DOHH2 (cell line): ENCODE results near the gene IFITM1.

ENCODE experiments used
- H3F3A ChIP-seq: fragments of 200-600 bp; sonication (generic), shearing (Covaris generic); 2 replicates; pipeline ENCODE4 v1.6.0; 2016; ENCODE audit warnings: antibody characterized with exemption, mild to moderate bottlenecking; ENCODE audit not compliant: control insufficient read depth, insufficient read depth
- H3K27ac ChIP-seq: fragments of 200-600 bp; sonication (generic); 2 replicates; pipeline ENCODE4 v1.5.1; 2014; ENCODE audit warnings: low read depth, mild to moderate bottlenecking, low read length, moderate library complexity
- H3K27me3 ChIP-seq: fragments of 200-600 bp; sonication (generic); 2 replicates; pipeline ENCODE4 v1.6.1; 2014; ENCODE audit warnings: mild to moderate bottlenecking, low read length, mixed read lengths; ENCODE audit not compliant: control insufficient read depth
- H3K36me3 ChIP-seq: fragments of 200-600 bp; sonication (generic); 2 replicates; pipeline ENCODE4 v1.6.1; 2014; ENCODE audit warnings: mild to moderate bottlenecking, low read length, moderate library complexity, mixed read lengths; ENCODE audit not compliant: control insufficient read depth
- H3K4me1 ChIP-seq: fragments of 200-600 bp; sonication (generic); 2 replicates; pipeline ENCODE4 v1.6.1; 2014; ENCODE audit warnings: mild to moderate bottlenecking, low read length, mixed read lengths; ENCODE audit not compliant: control insufficient read depth
- H3K4me2 ChIP-seq: fragments of 200-600 bp; sonication (generic); 2 replicates; pipeline ENCODE4 v1.6.0; 2014; ENCODE audit warnings: mild to moderate bottlenecking, low read length, moderate library complexity
- H3K4me3 ChIP-seq: fragments of 200-600 bp; sonication (generic); 2 replicates; pipeline ENCODE4 v1.5.1; 2014; ENCODE audit warnings: mild to moderate bottlenecking, low read length, mixed read lengths
- H3K79me2 ChIP-seq: fragments of 200-600 bp; sonication (generic); 2 replicates; pipeline ENCODE4 v1.6.1; 2014; ENCODE audit warnings: mild to moderate bottlenecking, low read length, mixed read lengths; ENCODE audit not compliant: control insufficient read depth
- H3K9me2 ChIP-seq: fragments of 200-600 bp; sonication (generic); replicated peaks from 2 replicates; pipeline ENCODE4 v1.6.1; 2014; ENCODE audit warnings: mild to moderate bottlenecking, low read length, mixed read lengths; ENCODE audit not compliant: control insufficient read depth
- H3K9me3 ChIP-seq: fragments of 200-600 bp; sonication (generic); 2 replicates; pipeline ENCODE4 v1.6.1; 2014; ENCODE audit warnings: antibody characterized with exemption, low read length, mixed read lengths; ENCODE audit not compliant: control insufficient read depth, insufficient read depth
- H4K20me1 ChIP-seq: fragments of 200-600 bp; sonication (generic); 2 replicates; pipeline ENCODE4 v1.6.0; 2014; ENCODE audit warnings: low read depth, mild to moderate bottlenecking, antibody characterized with exemption, low read length, moderate library complexity; ENCODE audit not compliant: control insufficient read depth, insufficient read depth
- CTCF ChIP-seq: fragments of 200-600 bp; sonication (generic); IDR thresholded peaks from one replicate; pipeline ENCODE4 v1.5.1; 2014; ENCODE audit warnings: antibody characterized with exemption, mild to moderate bottlenecking, low read depth, low read length; ENCODE audit not compliant: poor library complexity, severe bottlenecking
- EZH2phosphoT487 ChIP-seq: fragments of 200-600 bp; sonication (generic); IDR thresholded peaks from 2 replicates; pipeline ENCODE4 v1.6.1; 2017; ENCODE audit warnings: borderline replicate concordance, mild to moderate bottlenecking, antibody characterized with exemption, low read length, moderate library complexity, mixed read lengths

Gene IFITM1

DNA sequence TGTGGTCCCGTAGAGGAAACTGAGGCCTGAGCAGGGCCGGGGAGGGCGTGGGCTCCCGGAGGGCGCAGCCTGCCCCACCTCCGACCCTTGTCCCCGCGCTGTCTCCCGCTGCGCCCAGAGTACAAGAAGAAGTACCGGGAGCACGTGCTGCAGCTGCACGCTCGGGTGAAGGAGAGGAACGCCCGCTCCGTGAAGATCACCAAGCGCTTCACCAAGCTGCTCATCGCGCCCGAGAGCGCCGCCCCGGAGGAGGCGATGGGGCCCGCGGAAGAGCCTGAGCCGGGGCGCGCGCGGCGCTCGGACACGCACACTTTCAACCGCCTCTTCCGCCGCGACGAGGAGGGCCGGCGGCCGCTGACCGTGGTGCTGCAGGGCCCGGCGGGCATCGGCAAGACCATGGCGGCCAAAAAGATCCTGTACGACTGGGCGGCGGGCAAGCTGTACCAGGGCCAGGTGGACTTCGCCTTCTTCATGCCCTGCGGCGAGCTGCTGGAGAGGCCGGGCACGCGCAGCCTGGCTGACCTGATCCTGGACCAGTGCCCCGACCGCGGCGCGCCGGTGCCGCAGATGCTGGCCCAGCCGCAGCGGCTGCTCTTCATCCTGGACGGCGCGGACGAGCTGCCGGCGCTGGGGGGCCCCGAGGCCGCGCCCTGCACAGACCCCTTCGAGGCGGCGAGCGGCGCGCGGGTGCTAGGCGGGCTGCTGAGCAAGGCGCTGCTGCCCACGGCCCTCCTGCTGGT lies 33.7 kb upstream of the IFITM1 start:
- H4K20me1 ChIP-seq: no peaks in the 10 kb centered on the region
- no peak overlapping the region for H3K4me2 ChIP-seq
- H3K27me3 ChIP-seq: no peaks in the 10 kb centered on the region
- H3K9me3 ChIP-seq: peaks cover 9% of the 10 kb centered on the region
- H3K4me1 ChIP-seq: peaks cover 11% of the 10 kb centered on the region
- no peaks in the 10 kb centered on the region for H3F3A ChIP-seq
- TF ChIP-seq EZH2phosphoT487 (no peak), CTCF (no peak)
- H3K9me2 ChIP-seq: no peaks in the 10 kb centered on the region
- no peak overlapping the region for H3K27ac ChIP-seq
- no peaks in the 10 kb centered on the region for H3K36me3 ChIP-seq
- H3K79me2 ChIP-seq: no peaks in the 10 kb centered on the region
- no peak overlapping the region for H3K4me3 ChIP-seq

DNA sequence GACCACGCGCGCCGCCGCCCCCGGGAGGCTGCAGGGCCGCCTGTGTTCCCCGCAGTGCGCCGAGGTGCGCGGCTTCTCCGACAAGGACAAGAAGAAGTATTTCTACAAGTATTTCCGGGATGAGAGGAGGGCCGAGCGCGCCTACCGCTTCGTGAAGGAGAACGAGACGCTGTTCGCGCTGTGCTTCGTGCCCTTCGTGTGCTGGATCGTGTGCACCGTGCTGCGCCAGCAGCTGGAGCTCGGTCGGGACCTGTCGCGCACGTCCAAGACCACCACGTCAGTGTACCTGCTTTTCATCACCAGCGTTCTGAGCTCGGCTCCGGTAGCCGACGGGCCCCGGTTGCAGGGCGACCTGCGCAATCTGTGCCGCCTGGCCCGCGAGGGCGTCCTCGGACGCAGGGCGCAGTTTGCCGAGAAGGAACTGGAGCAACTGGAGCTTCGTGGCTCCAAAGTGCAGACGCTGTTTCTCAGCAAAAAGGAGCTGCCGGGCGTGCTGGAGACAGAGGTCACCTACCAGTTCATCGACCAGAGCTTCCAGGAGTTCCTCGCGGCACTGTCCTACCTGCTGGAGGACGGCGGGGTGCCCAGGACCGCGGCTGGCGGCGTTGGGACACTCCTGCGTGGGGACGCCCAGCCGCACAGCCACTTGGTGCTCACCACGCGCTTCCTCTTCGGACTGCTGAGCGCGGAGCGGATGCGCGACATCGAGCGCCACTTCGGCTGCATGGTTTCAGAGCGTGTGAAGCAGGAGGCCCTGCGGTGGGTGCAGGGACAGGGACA lies 32.9 kb upstream of the IFITM1 start:
- no peak for TF ChIP-seq CTCF
- TF ChIP-seq EZH2phosphoT487: no peak
- peaks cover 9% of the 10 kb centered on the region for H3K9me3 ChIP-seq
- H3K4me3 ChIP-seq: no peak overlapping the region
- no peaks in the 10 kb centered on the region for H3K36me3 ChIP-seq
- peaks cover 7% of the 10 kb centered on the region for H3K4me1 ChIP-seq
- no peaks in the 10 kb centered on the region for H3F3A ChIP-seq
- no peaks in the 10 kb centered on the region for H3K79me2 ChIP-seq
- H3K9me2 ChIP-seq: no peaks in the 10 kb centered on the region
- no peak overlapping the region for H3K27ac ChIP-seq
- no peaks in the 10 kb centered on the region for H4K20me1 ChIP-seq
- H3K4me2 ChIP-seq: no peak overlapping the region
- peaks cover 2% of the 10 kb centered on the region; the same call in 1 of the 2 replicates for H3K27me3 ChIP-seq

DNA sequence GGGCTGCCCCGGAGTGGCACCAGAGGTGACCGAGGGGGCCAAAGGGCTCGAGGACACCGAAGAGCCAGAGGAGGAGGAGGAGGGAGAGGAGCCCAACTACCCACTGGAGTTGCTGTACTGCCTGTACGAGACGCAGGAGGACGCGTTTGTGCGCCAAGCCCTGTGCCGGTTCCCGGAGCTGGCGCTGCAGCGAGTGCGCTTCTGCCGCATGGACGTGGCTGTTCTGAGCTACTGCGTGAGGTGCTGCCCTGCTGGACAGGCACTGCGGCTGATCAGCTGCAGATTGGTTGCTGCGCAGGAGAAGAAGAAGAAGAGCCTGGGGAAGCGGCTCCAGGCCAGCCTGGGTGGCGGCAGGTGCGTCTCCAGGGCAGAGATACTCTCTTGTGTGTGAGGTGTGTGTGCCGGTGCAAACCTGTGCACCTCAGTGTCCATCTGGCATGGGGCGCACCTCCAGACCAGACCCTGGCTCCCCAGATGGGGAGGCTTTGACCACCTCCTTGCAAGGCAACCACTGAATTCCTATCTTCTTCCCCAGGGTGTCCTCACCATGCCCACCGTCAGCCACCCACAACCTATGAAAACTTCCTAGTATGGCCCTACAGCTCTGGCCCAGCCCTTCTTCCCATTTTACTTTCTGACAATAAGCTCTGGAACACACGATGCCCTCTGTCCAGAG lies 32.2 kb upstream of the IFITM1 start:
- H3K4me3 ChIP-seq: no peak overlapping the region
- peaks cover 7% of the 10 kb centered on the region for H3K4me1 ChIP-seq
- H4K20me1 ChIP-seq: no peaks in the 10 kb centered on the region
- H3K4me2 ChIP-seq: no peak overlapping the region
- H3K27me3 ChIP-seq: peaks cover 2% of the 10 kb centered on the region; the same call in 1 of the 2 replicates
- no peaks in the 10 kb centered on the region for H3K36me3 ChIP-seq
- no peaks in the 10 kb centered on the region for H3K79me2 ChIP-seq
- H3F3A ChIP-seq: no peaks in the 10 kb centered on the region
- TF ChIP-seq CTCF (no peak), EZH2phosphoT487 (no peak)
- H3K27ac ChIP-seq: no peak overlapping the region
- peaks cover 4% of the 10 kb centered on the region for H3K9me3 ChIP-seq
- no peaks in the 10 kb centered on the region for H3K9me2 ChIP-seq
